Effector CD8-positive, alpha-beta T cell (primary cell): ENCODE measurements around the gene STS.

Experiments
- DNase-seq: peaks from one replicate; lab custom pipeline; 2025; lab: John Stamatoyannopoulos, UW

STS gene

GRCh38 chrX:7179446-7179845 lies 31.9 kb downstream of the STS start:
- no peak for DNase-seq

DNA sequence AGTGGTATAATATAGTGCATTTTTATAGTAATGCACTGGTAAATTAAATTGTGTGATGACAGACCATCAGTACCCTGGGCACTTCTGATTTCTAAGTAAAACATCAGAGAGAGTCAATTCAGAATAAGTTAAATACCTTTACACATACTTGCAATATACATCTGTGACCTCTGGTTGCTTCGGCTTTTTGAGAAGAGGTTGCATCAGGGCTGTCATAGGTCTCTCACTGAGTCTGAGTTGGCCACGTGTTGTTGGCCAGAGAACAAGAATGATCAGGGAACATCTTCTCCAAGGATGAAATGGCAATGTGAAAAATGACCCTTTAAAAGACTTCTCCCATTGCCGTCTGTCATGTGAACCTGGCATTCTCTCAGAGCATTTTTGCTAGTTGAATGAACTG lies 37.3 kb downstream of the STS start:
- DNase-seq, result no peak

DNA sequence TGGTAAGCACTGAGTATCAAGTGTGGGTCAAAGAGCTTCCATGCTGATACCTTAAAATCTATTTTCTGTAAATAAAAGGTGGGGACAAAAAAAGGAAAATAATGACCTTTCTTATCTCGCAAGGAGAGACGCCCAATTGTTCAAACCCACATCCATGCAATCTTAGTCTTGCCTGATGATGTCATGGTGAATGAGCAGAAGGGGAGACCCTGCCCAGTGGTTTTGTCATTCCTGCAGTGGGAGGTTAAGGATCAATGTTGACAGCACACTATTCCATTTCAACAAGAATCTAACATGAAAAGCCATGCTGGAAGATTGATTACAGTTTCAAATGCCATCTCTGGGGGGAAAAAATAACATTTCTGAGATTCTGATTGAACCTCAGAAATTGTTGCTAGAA lies 41.2 kb downstream of the STS start:
- DNase-seq, result no peak

DNA sequence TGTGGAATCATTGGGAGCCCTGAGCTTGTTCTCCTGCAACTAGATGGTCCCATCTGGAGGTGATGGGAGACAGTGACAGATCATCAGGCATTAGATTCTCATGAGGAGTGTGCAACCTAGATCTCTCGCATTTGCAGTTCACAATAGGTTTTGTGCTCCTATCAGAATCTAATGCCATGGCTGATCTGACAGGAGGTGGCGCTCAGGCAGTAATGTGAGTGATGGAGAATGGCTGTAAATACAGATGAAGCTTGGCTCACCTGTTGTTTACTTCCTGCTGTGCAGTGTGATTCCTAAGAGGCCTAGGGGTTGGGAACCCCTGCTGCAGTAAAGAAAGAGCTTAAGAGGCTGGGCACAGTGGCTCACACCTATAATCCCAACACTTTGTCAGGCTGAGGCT lies 42.6 kb downstream of the STS start:
- DNase-seq, result no peak

- DNase-seq, result no peak
Measured at GRCh38 chrX:7191681-7192110, 44.2 kb downstream of the STS start.

- no peak for DNase-seq
Measured at GRCh38 chrX:7192871-7193270, 45.4 kb downstream of the STS start.

DNA sequence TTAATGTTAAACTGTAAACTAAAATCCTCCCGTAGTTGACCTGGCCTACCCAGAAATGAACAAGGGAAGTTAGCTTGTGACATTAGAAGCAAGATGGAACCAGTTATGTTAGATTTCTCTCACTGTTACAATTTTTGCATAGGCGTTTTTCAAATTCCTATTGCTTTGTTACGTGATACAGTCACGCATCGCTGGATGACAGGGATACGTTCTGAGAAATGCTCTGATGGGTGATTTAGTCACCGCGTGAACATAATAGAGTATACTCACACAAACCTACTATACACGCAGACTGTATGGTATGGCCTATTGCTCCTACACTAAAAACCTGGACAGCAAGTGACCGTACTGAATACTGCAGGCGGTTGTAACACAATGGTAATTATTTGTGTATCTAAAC lies 47.1 kb downstream of the STS start:
- no peak for DNase-seq
